Caco-2 (cell line): Measurements from ENCODE around the gene RAB33B. TPM values are rescaled to one million over a fixed set of nuclear protein-coding genes. Genes with fewer than 3 reads are reported as not detected.

Experiments used
- BruUV-seq: library from RNA; stranded (reverse); fragments of 400-500 nt; replicated peaks from 2 replicates; lab custom pipeline; 2021; lab: Mats Ljungman, UMichigan
- CTCF ChIA-PET: fragments of 300-600 bp; sonication (Branson Sonifier 250); formaldehyde crosslinking; loops from one replicate; lab custom pipeline; 2022; ENCODE audit warnings: antibody characterized with exemption; lab: Charles Lee
- POLR2A ChIA-PET: fragments of 300-600 bp; sonication (Branson Sonifier 250); formaldehyde crosslinking; loops from one replicate; lab custom pipeline; 2022; ENCODE audit warnings: antibody characterized with exemption; lab: Charles Lee
- DNase-seq, 2 experiments: peaks; one replicate each; pipeline versions ENCODE4 v3.0.0 to v3.0.0-alpha.2; 2020 to 2022
- H3K27me3 ChIP-seq: replicated peaks from 2 replicates; pipeline ENCODE4 v1.6.0; 2011; ENCODE audit warnings: low read length; ENCODE audit not compliant: control insufficient read depth, insufficient read depth
- H3K36me3 ChIP-seq: 2 replicates; pipeline ENCODE4 v1.5.1; 2011; ENCODE audit warnings: low read length; ENCODE audit not compliant: control insufficient read depth, insufficient read depth
- H3K4me1 ChIP-seq: fragments of 250-450 bp; sonication (Bioruptor Pico); 2 replicates; pipeline ENCODE4 v1.5.1; 2020; ENCODE audit warnings: mild to moderate bottlenecking
- H3K4me3 ChIP-seq: 2 replicates; pipeline ENCODE4 v1.5.1; 2011; ENCODE audit warnings: low read depth, mild to moderate bottlenecking, control low read depth, low read length
- H3K9me3 ChIP-seq: fragments of 250-450 bp; sonication (Bioruptor Pico); 2 replicates; pipeline ENCODE4 v1.5.1; 2020; ENCODE audit warnings: mild to moderate bottlenecking, moderate library complexity
- H3K27ac Mint-ChIP-seq: one replicate; pipeline ENCODE4 v1.8.0; 2022; ENCODE audit warnings: mixed read lengths; ENCODE audit not compliant: unreplicated experiment
- H3K27me3 Mint-ChIP-seq: one replicate; pipeline ENCODE4 v1.8.0; 2022; ENCODE audit warnings: mixed read lengths; ENCODE audit not compliant: insufficient read depth, unreplicated experiment
- H3K36me3 Mint-ChIP-seq: one replicate; pipeline ENCODE4 v1.8.0; 2022; ENCODE audit warnings: mild to moderate bottlenecking, mixed read lengths; ENCODE audit not compliant: insufficient read depth, unreplicated experiment
- H3K4me1 Mint-ChIP-seq: one replicate; pipeline ENCODE4 v1.8.0; 2022; ENCODE audit warnings: low read depth, mixed read lengths; ENCODE audit not compliant: unreplicated experiment
- H3K4me3 Mint-ChIP-seq: one replicate; pipeline ENCODE4 v1.8.0; 2022; ENCODE audit warnings: mild to moderate bottlenecking, moderate library complexity, mixed read lengths; ENCODE audit not compliant: unreplicated experiment
- H3K9me3 Mint-ChIP-seq: one replicate; pipeline ENCODE4 v1.8.0; 2022; ENCODE audit warnings: mixed read lengths; ENCODE audit not compliant: unreplicated experiment
- CTCF ChIP-seq, 2 experiments: fragments of 200-600 bp in 1 of 2; IDR thresholded peaks; 1 replicate in 1 of 2; 2 replicates in 1 of 2; pipeline versions ENCODE4 v1.5.1 to v1.8.0; 2011 to 2022; ENCODE audit warnings: antibody characterized with exemption in 1 of 2, control low read depth in 1 of 2, inconsistent platforms in 1 of 2, low read depth in 1 of 2, low read length in 1 of 2, mild to moderate bottlenecking in 1 of 2, moderate library complexity in 1 of 2; ENCODE audit not compliant: insufficient read depth in 1 of 2, severe bottlenecking in 1 of 2, unreplicated experiment in 1 of 2
- intact Hi-C: fragments of 100-400 bp; cut with micrococcal nuclease; formaldehyde crosslinking; loops from one replicate; pipeline ENCODE4 v1.10.0; 2022; ENCODE audit not compliant: unreplicated experiment
- total RNA-seq: library from RNA; stranded (reverse); gene quantifications from 2 replicates; pipeline ENCODE4 v1.2.3, GENCODE V29; 2022

RAB33B gene
- total RNA-seq, 1 experiment from 2014 or later: 10.1 TPM

- H3K9me3 Mint-ChIP-seq: peaks cover 18% of the 10 kb centered on the region
Observed at GRCh38 chr4:139469869-139470268, 15.9 kb downstream of the RAB33B start.

GRCh38 chr4:139470295-139470694 lies 16.4 kb downstream of the RAB33B start:
- peaks cover 13% of the 10 kb centered on the region for H3K9me3 ChIP-seq
- H3K27ac Mint-ChIP-seq: peak overlapping the region; percentile 9
- peaks cover 13% of the 10 kb centered on the region for H3K36me3 Mint-ChIP-seq
- H3K36me3 ChIP-seq: no peaks in the 10 kb centered on the region
- peaks cover 17% of the 10 kb centered on the region for H3K4me1 Mint-ChIP-seq
- no TSS peak for BruUV-seq
- peaks cover 12% of the 10 kb centered on the region for H3K4me1 ChIP-seq
- ChIA-PET POLR2A (no interaction called here), CTCF (no interaction called here)
- no peak for TF ChIP-seq CTCF (IDR thresholded peaks at IDR 0.05; ENCODE audit: insufficient read depth in 1 of 2, low read depth in 1 of 2, low read length in 1 of 2, severe bottlenecking in 1 of 2, unreplicated experiment in 1 of 2)
- no peak overlapping the region for H3K4me3 Mint-ChIP-seq
- DNase-seq: no peak
- H3K27me3 ChIP-seq: no peaks in the 10 kb centered on the region
- intact Hi-C loops: no loop called here
- no peak overlapping the region for H3K4me3 ChIP-seq
- H3K27me3 Mint-ChIP-seq: no peaks in the 10 kb centered on the region
- peaks cover 18% of the 10 kb centered on the region for H3K9me3 Mint-ChIP-seq

More at GRCh38 chr4:139469869-139470268, 15.9 kb downstream of the RAB33B start:
- Histone ChIP-seq H3K36me3 (no peaks in the 10 kb centered on the region), H3K4me1 (peaks cover 12% of the 10 kb centered on the region), H3K4me3 (no peak overlapping the region), H3K27me3 (no peaks in the 10 kb centered on the region), H3K9me3 (peaks cover 13% of the 10 kb centered on the region)
- Mint-ChIP-seq H3K27ac (peak overlapping the region; percentile 9), H3K36me3 (peaks cover 13% of the 10 kb centered on the region), H3K4me1 (peaks cover 17% of the 10 kb centered on the region), H3K4me3 (no peak overlapping the region), H3K27me3 (no peaks in the 10 kb centered on the region)
- TF ChIP-seq CTCF (IDR thresholded peaks at IDR 0.05; ENCODE audit: insufficient read depth in 1 of 2, low read depth in 1 of 2, low read length in 1 of 2, severe bottlenecking in 1 of 2, unreplicated experiment in 1 of 2): no peak
- no peak for DNase-seq
- ChIA-PET CTCF (no interaction called here), POLR2A (no interaction called here)
- no TSS peak for BruUV-seq
- intact Hi-C loops: no loop called here

- peaks cover 18% of the 10 kb centered on the region for H3K9me3 Mint-ChIP-seq
- no peak overlapping the region for H3K4me3 ChIP-seq
- H3K27me3 Mint-ChIP-seq: no peaks in the 10 kb centered on the region
- no peak for TF ChIP-seq CTCF (IDR thresholded peaks at IDR 0.05; ENCODE audit: insufficient read depth in 1 of 2, low read depth in 1 of 2, low read length in 1 of 2, severe bottlenecking in 1 of 2, unreplicated experiment in 1 of 2)
- ChIA-PET CTCF (interaction anchor here (0.7 kb wide), 1 partner anchor 77 kb away, joined by 4 read pairs; no protein-coding TSS in a partner anchor), POLR2A (no interaction called here)
- peaks cover 13% of the 10 kb centered on the region for H3K9me3 ChIP-seq
- intact Hi-C loops: no loop called here
- no peak overlapping the region for H3K4me3 Mint-ChIP-seq
- no peak for DNase-seq
- H3K4me1 Mint-ChIP-seq: peaks cover 22% of the 10 kb centered on the region
- no peak overlapping the region for H3K27ac Mint-ChIP-seq
- peaks cover 13% of the 10 kb centered on the region for H3K36me3 Mint-ChIP-seq
- no peaks in the 10 kb centered on the region for H3K36me3 ChIP-seq
- H3K4me1 ChIP-seq: peaks cover 12% of the 10 kb centered on the region
- BruUV-seq: no TSS peak
- no peaks in the 10 kb centered on the region for H3K27me3 ChIP-seq
Observed at GRCh38 chr4:139470997-139471665, 17.2 kb downstream of the RAB33B start.
